NCI-H345 (cell line): ENCODE data around the gene FSCN2.

Experiments
- DNase-seq: peaks from one replicate; lab custom pipeline; 2025; lab: John Stamatoyannopoulos, UW

Gene FSCN2

GRCh38 chr17:81512562-81513371 lies 15.4 kb upstream of the FSCN2 start, which contains the start of gene ACTG1:
TSS of gene ACTG1 (minus strand) at chr17:81512799. CDS start at chr17:81512354, 445 bp downstream.
- DNase-seq, result peak; percentile 97

GRCh38 chr17:81513372-81513752 lies 14.8 kb upstream of the FSCN2 start:
- DNase-seq, result peak; percentile 83

- peak; percentile 77 for DNase-seq
Observed at GRCh38 chr17:81513753-81514488, 14.3 kb upstream of the FSCN2 start.

GRCh38 chr17:81514489-81514738 lies 13.8 kb upstream of the FSCN2 start:
- DNase-seq, result no peak

GRCh38 chr17:81514739-81515529 lies 13.2 kb upstream of the FSCN2 start:
- DNase-seq, result peak; percentile 91

GRCh38 chr17:81515530-81516041 lies 12.6 kb upstream of the FSCN2 start:
- DNase-seq, result no peak

- DNase-seq, result no peak
Observed at GRCh38 chr17:81516439-81516838, 11.7 kb upstream of the FSCN2 start.

GRCh38 chr17:81517009-81517338 lies 11.2 kb upstream of the FSCN2 start:
- no peak for DNase-seq

GRCh38 chr17:81517339-81518112 lies 10.7 kb upstream of the FSCN2 start:
- no peak for DNase-seq

- no peak for DNase-seq
Observed at GRCh38 chr17:81518113-81518784, 9.9 kb upstream of the FSCN2 start.

GRCh38 chr17:81518785-81519283 lies 9.3 kb upstream of the FSCN2 start:
- no peak for DNase-seq

GRCh38 chr17:81519284-81520020 lies 8.7 kb upstream of the FSCN2 start:
- DNase-seq, result peak; percentile 80

- no peak for DNase-seq
Observed at GRCh38 chr17:81520021-81520901, 7.9 kb upstream of the FSCN2 start.

- no peak for DNase-seq
Observed at GRCh38 chr17:81522491-81523401, 5.4 kb upstream of the FSCN2 start.

- peak; percentile 72 for DNase-seq
Observed at GRCh38 chr17:81523402-81524038, 4.7 kb upstream of the FSCN2 start.

GRCh38 chr17:81524039-81524864 lies 3.9 kb upstream of the FSCN2 start:
- no peak for DNase-seq

- DNase-seq, result no peak
Observed at GRCh38 chr17:81524865-81525159, 3.4 kb upstream of the FSCN2 start.
